Raji (cell line): Measurements from ENCODE around the gene CCDC90B.

Source experiments
- POLR2A ChIP-seq: IDR thresholded peaks from 2 replicates; pipeline ENCODE4 v1.6.1; 2011; ENCODE audit warnings: low read depth, low read length, control low read depth; ENCODE audit not compliant: insufficient read depth

Gene CCDC90B

DNA sequence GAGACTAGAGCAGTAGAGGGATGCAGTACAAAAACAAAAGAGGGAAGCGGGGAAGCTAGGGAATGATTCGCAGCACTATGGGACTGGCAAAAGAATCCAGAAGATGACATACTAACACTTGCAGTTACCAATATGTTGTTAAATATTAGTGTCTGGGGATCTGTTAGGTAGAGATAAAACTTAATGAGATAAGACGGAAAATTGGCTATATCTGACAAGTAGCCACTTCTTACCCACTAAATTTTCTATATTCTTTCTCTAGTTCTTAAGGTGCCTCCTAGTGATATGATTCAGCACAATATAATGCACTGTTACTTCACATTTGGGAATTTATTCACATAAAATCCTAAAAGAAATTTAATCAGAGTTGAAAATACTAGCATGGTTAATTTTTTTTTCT, 30.8 kb downstream of the CCDC90B start:
- TF ChIP-seq POLR2A, result no peak

DNA sequence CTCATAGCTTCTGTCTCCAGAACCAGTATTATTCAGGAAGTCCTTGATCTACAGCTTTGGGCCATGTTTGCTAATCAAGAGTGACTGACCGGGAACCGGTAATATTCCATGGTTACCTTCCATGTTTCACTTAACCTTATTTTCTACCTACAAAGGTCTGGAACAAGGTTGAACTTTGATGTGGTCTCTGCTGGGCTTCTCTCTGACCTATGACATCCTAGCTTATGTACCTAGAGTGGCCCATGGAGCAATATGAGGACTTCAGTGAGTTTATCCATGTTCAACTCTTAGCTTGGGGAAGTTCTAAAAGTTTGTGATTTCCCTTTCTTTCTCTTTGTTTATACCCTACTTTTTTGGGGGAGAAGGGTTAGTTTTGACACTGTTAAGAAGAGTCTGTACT, 33.2 kb downstream of the CCDC90B start:
- no peak for TF ChIP-seq POLR2A

DNA sequence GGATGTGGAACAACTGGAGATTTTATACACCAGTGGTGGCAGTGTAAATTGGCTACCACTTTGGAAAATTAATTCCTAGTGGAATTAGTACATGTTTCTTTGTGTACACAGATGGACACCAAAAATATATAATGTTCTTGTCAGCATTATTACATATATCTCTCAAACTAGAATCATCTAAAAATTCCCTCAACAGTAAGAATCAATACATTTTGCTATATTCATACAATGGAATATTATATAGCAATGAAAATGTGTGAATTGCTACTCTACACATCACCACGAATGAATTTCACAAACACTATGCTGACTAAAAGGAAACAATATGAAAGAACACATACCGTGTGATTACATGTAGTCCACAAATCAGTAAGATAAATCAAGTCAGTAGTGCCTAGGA, 33.9 kb downstream of the CCDC90B start:
- TF ChIP-seq POLR2A, result no peak

DNA sequence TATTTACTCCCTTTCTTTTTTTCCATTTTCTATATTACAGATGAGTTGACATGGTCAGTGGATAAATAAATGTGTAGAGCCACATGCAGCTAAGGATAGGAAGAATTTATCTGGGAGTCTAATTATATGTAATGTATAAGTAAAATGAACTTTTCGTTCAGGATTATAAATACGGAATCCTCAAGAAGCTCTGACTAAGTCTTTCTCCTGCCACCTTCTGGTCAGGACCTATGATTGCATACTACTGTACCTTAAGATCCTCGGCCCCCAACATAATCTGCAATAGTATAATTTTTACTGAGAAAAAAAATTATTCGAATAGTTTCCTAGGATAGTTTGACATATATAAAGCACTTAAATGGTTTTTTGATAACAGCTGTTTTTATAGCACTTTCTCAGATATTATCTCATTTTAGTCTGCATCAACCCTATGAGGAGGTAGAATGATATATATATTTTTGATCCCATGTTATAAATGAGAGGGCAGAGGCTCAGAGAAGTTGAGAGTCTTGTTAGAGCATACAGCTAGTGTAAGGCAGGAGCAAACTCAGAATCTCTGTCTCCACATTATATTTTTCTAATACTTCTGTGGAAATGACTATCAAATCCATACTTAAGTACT, 36.1 kb downstream of the CCDC90B start:
- TF ChIP-seq POLR2A, result no peak

DNA sequence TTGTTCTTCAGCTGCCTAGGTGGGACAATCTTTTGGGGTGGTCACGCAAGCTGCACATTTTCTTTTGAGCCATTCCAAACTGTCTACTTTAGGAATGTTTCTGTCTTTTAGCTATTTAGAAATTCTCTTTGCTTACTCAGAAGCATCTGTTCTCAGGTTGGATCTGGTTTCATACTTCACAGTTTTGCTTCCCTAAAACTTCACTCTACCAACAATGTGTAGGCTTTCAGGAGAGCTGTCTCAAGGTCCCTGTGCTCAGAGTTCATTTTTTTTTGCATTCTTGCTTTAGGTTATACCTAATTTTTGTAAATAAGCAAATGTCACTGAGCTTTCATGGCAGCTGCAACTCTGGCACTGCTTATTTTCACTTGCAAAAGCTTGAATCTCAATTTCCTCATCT, 36.7 kb downstream of the CCDC90B start:
- TF ChIP-seq POLR2A, result no peak

DNA sequence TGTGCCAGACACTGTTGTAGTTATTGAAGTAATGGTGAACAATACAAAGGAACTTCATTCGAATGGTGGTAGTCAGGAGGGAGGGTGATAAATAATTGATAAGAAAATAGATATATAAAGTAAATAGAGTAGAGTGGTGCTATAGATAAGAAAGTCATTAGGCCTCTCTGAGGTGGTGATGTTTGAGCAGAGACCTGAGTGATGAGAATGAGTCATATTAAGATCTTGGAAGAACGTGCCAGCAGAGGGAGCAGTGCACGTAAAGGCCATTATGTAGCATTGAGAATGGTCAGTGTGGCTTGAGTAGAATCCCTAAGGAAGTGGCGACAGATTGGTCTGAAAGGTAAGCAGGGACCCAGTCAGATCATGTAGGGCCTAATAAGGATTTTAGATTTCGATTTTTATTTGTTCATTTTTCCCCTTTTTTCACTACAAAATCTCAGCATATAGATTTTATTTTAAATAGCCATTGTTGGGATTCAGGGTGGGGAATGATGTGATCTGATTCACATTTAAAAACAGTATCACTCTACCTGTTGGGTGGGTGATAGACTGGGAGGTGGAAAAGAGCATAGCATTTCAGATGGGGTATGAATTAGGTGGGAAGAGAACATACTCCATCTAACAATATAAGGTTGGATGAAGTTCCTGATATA, 44.7 kb downstream of the CCDC90B start:
- no peak for TF ChIP-seq POLR2A

DNA sequence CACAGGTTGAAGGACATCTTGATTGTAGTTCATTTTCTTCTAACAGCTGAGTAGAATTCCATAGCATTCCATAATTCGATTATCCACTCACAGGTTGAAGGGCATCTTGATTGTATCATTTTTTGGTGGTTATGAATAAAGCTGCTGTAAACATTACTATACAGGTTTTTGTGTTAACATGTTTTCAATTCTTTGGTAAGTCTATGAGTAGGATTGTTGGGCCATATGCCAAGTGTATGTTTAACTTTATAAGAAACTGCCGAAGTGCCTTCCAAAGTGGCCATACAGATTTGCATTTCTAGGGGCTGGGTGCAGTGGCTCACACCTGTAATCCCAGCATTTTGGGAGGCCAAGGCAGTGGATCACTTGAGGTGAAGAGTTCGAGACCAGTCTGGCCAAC, 48.1 kb downstream of the CCDC90B start:
- TF ChIP-seq POLR2A, result no peak

DNA sequence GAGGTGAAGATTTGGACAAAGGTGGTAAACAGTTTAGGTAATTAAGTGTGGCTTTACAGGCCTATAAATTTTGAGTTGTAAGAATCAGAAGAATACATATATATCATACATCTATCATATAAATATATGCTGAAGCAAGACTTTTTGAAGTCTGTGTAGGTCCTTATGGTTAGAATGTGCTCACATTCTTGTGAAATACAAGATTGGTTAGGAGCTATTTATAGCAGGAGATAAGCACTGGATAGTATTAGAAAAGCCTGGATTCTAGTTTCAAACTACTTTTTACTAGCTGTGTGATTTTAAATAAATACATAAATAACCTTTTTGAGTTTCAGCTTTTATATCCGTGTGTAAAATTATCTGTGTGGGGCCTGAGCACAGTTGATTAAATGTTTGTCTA, 50.3 kb downstream of the CCDC90B start:
- no peak for TF ChIP-seq POLR2A

DNA sequence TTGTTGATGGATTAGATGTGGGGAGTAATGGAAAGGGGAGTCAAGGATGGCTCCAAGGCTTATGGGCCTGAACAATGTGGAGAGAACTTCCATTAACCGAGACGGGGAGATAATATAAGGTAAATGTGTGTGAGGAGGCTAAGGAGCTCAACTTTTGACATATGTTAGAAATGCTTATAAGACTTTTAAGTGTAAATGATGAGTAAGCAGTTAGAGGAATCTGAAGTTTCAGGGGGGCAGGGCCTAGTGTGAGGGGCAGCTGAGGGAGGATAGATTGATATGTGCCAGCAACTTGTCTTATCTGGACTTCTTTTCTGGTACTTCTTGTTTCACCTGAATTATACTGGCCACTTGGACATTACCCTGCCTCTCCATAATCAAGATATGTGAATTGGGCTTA, 62.7 kb downstream of the CCDC90B start:
- no peak for TF ChIP-seq POLR2A

DNA sequence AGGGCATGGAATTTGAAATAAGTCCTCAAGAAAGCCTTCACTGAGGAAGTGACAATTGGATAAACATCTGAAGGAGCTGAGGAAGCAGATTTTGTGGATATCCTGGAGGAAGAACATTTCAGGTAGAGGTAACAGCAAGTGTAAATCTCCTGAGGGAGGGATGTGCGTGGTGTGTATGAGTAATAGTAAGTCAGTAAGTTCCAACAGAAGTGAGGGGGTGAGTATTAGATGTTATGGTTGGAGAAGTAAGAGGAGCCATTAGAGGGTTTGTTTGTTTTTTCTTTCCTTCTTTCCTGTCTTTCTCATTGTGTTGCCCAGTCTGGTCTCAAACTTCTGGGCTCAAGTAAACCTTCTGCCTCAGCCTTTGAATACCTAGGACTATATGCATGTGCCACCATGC, 63.7 kb downstream of the CCDC90B start:
- TF ChIP-seq POLR2A, result no peak

DNA sequence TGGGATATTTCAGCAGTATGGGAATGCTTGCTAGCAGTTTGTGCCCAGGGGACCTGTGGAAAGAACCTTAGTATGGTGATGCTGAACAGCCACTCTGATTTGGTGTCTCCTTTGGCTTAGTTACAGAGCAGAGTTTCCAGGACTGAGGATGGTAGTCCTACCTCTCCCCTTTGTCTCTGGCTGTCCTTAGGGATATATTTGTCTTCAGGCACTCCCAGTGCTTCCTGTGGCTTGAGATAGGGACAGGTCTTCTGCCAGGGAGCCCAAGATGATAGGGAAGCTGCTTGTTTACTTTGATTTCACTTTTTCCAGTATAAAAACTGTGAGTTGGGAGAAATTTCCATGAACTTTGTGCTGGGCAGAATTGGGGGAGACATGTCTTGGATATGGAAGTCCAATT, 64.5 kb downstream of the CCDC90B start:
- TF ChIP-seq POLR2A, result no peak

DNA sequence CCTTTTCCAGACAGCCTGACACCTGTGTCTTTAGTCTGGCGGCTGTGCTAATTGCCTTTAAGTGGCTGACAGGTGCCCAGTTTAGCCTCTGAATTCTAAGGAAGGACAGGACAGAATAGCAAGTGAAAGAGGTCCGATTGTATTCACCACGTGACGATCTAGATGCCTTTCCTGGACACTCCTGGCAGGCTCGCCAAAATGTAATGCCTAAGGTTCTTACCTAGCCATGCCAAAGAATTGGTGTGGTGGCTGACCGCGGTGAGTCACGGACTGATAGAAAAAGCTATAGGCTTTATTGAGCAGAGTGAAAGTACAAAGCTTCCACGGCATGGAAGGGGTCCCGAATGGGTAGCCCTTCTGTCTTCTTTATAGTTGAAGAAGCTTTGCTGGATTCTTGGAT, 65.9 kb downstream of the CCDC90B start:
- TF ChIP-seq POLR2A, result no peak

DNA sequence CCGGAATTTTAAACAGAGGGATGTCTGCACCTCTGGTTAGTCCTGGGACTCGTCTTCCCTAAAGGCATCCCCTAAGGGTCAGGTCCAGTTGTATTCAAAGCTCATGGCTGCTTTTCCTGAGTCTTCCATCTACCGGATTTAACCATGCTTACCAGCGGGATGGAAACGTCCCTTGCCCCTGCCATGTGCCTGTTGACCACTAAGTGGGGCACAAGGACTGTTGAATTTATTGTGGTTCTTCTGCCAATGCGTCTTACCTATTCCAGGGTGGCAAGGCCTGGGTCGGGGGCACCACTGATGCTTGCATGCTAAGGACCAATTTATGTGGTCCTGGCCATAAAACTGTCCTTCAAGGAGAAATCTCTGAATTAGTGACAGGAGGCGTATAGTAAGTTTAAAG, 67.1 kb downstream of the CCDC90B start:
- no peak for TF ChIP-seq POLR2A
